ENCODE results near the gene DEXI. TPM values are rescaled to one million over a fixed set of nuclear protein-coding genes. Genes with fewer than 3 reads are reported as not detected.

DEXI gene
- total RNA-seq, 1 experiment from 2014 or later: 28.3 TPM

DNA sequence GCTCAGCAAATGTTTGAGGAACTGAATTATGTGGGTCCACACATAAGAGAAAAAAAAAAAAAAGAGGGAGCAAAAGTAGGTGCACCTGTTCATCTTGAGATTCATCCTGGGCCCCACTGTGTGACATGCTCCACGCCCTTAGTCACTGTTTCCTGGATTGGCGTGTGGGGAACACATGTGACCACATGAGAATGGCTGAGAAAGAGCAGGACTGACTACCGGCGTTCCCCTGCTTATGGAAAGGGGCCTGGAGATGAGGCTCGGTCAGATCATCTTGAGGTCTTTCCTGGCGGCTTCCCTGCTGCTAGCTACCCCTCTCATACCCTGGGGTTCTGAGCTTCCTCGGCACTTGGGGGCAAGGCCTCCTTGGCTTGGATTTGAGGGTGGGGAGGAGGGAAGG lies 3.9 kb downstream of the DEXI start:
- H3K9me3 ChIP-seq (ENCODE audit: control insufficient read depth, low read depth, low read length): no peaks in the 10 kb centered on the region
- H2BK12ac ChIP-seq (ENCODE audit: insufficient read length, low read depth, low read length): no peak overlapping the region
- H3K9ac ChIP-seq (ENCODE audit: extremely low read depth, insufficient read length, low read length): no peak overlapping the region
- no peak overlapping the region for H2BK120ac ChIP-seq (ENCODE audit: low read depth, low read length, poor library complexity, severe bottlenecking)
- no peak overlapping the region for H2BK5ac ChIP-seq (ENCODE audit: insufficient read length, low read length)
- no peaks in the 10 kb centered on the region for H3K27me3 ChIP-seq (ENCODE audit: insufficient read depth, low read length)
- no peak overlapping the region for H3K27ac ChIP-seq (ENCODE audit: insufficient read length, low read depth, low read length)
- no peak overlapping the region for H3T11ph ChIP-seq (ENCODE audit: low read length)
- no peak overlapping the region for H2AFZ ChIP-seq (ENCODE audit: low read length)
- H3K14ac ChIP-seq (ENCODE audit: insufficient read depth, low read length): no peak overlapping the region
- peaks cover 25 to 28% of the 10 kb centered on the region in 2 experiments for H3K4me1 Mint-ChIP-seq
- H3K4me2 ChIP-seq (ENCODE audit: insufficient read depth, insufficient read length, low read length): no peak overlapping the region
- no peaks in the 10 kb centered on the region for H4K20me1 ChIP-seq (ENCODE audit: control insufficient read depth, insufficient read depth, insufficient read length)
- H3K23ac ChIP-seq (ENCODE audit: insufficient read length, low read depth, low read length): no peak overlapping the region
- no peaks in the 10 kb centered on the region; the same call in 1 of the 2 replicates for H3K79me2 ChIP-seq (ENCODE audit: insufficient read depth, low read length)
- TF ChIP-seq, protein P1, sequence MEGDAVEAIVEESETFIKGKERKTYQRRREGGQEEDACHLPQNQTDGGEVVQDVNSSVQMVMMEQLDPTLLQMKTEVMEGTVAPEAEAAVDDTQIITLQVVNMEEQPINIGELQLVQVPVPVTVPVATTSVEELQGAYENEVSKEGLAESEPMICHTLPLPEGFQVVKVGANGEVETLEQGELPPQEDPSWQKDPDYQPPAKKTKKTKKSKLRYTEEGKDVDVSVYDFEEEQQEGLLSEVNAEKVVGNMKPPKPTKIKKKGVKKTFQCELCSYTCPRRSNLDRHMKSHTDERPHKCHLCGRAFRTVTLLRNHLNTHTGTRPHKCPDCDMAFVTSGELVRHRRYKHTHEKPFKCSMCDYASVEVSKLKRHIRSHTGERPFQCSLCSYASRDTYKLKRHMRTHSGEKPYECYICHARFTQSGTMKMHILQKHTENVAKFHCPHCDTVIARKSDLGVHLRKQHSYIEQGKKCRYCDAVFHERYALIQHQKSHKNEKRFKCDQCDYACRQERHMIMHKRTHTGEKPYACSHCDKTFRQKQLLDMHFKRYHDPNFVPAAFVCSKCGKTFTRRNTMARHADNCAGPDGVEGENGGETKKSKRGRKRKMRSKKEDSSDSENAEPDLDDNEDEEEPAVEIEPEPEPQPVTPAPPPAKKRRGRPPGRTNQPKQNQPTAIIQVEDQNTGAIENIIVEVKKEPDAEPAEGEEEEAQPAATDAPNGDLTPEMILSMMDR (conservative IDR thresholded peaks at IDR 0.05): no peak
- no peak overlapping the region for H3K18ac ChIP-seq (ENCODE audit: insufficient read length, low read depth, low read length)
- H3K27ac Mint-ChIP-seq: no peak overlapping the region
- H3K27me3 Mint-ChIP-seq (ENCODE audit: low read depth): no peaks in the 10 kb centered on the region; the same call in 1 of the 2 replicates
- H4K8ac ChIP-seq (replicated peaks; ENCODE audit: insufficient read length, low read depth, low read length): no peak overlapping the region
- no peak overlapping the region for H3K56ac ChIP-seq (ENCODE audit: insufficient read length, low read depth, low read length)
- H3K23me2 ChIP-seq (ENCODE audit: insufficient read length, low read depth, low read length, poor library complexity, severe bottlenecking): peaks cover 11% of the 10 kb centered on the region
- H3K9me3 Mint-ChIP-seq: no peaks in the 10 kb centered on the region
- H2BK20ac ChIP-seq (ENCODE audit: low read depth, low read length, poor library complexity, severe bottlenecking): no peak overlapping the region
- no peak overlapping the region for H4K91ac ChIP-seq (ENCODE audit: insufficient read length, low read depth, low read length)
- no peak overlapping the region for H4K5ac ChIP-seq (ENCODE audit: insufficient read length, low read depth, low read length)
- DNase-seq: no peak
- H3K36me3 Mint-ChIP-seq (ENCODE audit: insufficient read depth in 1 of 3, low read depth in 3 of 3): peaks cover 8 to 31% (median 14%) of the 10 kb centered on the region in 3 experiments; a peak in 6 of 7 replicates
- H3K4me3 Mint-ChIP-seq: no peak overlapping the region
- no peak overlapping the region for H3K4ac ChIP-seq (ENCODE audit: low read depth, low read length)
- H3K4me1 ChIP-seq (ENCODE audit: insufficient read depth, low read length): peaks cover 3% of the 10 kb centered on the region; the same call in 1 of the 2 replicates
- WGBS (ENCODE audit: extremely low coverage, insufficient read length, low lambda C conversion rate): no CpG with 5 or more reads among the region's 7 CpGs
- H2AK5ac ChIP-seq (ENCODE audit: insufficient read length, low read length): no peak overlapping the region
- no peak overlapping the region for H2BK15ac ChIP-seq (ENCODE audit: low read depth, low read length)
- H3K79me1 ChIP-seq (ENCODE audit: insufficient read depth, low read depth, low read length, poor library complexity, severe bottlenecking): peaks cover 3% of the 10 kb centered on the region

Measured in H9 (cell line).